GM18499 (cell line): Measurements from ENCODE around the gene CCDC34.

Experiments
- ATAC-seq: cut with Tn5 transposase; IDR thresholded peaks from one replicate; pipeline ENCODE4 v1.9.1; 2021; ENCODE audit warnings: moderate number of reproducible peaks; ENCODE audit not compliant: insufficient read depth, unreplicated experiment

CCDC34 gene

DNA sequence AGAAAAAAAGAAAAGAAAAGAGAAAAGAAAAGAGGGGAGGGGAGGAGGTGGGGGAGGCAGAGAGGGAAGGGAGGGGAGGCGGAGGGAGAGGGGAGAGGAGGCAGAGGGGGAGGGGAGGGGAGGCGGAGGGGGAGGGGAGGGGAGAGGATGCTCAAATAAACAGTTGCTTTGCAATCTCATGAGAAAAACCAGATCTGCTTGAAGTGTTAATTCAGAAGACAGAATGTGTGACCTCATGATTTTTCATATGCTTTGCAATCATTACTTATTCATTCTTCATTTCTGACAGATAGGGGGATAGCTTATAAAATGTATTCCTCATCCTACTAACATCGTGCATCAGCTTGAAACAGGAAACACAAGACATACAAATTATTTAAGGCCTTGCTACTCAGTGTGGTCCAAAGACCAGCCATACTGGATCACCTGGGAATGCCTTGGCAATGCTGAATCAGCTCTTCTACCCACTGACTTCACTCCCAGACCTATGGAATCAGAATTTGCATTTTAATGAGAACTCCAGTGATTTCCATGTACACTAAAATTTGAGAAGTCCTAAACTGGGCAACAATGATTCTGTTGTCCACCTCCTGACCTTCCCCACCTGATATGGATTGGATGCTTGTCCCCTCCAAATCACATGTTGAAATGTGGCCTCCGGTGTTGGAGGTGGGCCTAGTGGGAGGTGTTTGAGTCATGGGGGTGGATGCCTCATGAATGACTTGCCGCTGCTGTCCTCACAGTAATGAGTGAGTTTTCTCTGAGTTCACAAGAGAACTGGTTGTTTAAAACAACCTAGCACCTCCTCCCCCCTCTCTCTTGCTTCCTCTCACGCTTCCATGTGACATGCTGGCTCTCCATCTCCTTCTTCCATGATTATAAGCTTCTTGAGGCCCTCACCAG, 69.2 kb downstream of the CCDC34 start:
- ATAC-seq, result no peak

DNA sequence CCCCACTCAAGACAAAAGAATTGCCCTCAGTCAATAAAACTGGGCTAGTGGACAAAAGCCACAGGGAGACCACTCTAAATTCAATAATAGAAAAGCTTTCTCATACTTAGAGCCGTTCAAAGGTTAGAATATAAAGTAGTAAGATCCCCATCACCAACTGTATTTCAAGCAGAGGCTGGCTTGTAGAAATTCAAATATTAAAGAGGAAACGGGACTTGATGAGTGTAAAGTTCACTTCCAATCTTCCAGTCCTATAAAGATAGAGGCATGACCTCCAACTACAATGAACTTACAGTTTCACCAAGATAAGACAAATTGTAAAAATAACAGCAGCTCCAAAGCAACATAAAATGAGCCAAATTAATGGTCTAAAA, 70.4 kb downstream of the CCDC34 start:
- ATAC-seq, result no peak

DNA sequence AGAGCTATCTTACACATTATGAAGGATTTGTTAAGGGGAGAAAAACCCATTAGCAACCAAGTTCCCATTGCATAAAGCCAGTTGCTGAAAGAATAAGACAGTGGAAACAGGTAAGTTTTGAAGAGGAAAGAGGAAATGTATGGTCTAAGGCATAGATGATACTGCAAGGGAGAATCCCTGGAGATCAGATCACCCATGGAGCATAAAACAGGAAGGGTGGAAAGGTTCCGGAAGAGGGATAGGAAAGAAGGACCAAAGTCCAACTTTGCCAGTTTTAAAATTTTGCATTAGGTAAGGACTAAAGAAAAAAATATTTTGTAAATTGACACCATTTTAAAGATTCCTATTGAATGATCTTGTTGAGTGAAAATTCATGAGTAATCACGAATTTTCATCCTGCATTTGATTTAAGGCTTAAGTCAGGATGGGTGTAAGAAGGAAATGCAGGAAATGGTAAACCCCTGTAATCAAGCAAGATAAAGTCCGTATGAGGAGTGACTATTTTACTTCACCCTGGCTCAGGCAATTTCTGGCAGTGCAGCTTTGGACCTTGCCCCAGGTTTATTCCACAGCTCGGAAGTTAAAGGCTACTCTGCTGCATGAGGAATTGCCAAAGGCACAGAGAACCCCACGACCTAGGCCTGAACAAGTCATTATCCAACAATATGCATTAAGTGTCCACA, 70.9 kb downstream of the CCDC34 start:
- ATAC-seq, result no peak

DNA sequence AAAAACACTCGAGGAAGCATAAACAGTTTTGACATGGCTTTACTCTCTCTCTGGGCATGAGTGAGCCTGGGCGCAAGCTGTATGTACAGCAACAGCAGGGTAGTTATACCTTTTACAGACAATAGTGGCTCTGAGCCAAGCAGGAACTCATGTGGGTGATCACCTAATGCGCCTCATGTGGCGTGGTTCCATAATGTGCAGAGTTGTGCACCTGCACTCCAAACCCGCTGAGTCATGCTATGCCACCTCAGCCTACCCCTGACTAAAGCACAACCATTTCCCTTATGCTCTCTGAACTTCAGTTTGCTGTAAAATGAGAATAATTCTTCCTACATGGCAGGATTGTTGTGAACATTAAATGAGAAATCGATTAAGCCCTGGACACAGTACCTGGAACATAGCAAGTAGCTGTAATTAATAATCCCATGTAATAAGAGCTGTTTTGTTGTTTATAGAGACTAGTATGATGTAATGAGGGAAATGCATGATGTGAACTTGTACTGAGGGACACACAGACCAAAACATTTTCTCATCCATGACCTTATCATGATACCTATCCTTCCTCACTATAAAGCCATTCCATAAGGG, 71.6 kb downstream of the CCDC34 start:
- no peak for ATAC-seq

DNA sequence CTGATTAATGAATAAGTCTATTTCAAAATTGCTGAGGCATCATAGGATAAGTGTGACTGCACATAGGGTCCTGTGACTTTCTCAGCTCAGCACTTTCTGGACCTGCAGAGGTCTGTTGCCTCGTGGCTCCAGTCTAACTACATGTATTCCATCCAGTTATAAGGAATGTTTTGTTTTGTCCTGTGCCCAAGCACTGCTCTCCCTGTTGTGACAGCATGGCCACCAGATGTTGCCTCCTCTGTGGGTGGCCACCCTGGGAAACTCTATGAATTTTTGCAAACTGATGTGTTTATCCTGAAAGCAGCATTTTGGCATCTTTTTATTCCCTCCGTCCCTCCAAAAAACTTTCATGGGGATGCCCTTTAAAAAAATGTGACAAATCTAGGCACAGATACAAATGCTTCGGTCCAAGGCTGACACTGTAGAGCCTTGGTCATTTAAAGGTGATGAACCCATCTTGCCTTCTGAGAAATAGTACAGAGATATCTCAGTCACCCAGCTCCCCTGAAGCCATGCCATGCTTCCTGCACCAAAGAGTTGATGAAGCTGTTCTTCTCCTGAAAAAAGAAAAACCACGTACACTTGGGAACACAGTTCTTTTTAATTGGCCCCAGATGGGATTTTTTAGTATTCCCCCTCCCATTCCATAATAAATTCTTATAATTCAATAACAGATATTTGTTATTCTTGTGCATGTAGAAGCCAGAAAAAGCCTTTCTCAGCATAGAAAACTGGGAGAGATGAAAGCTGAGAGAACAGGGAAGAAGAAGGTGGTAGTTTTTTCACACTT, 72.6 kb downstream of the CCDC34 start:
- ATAC-seq, result no peak
